Measurements from ENCODE around the gene ZCCHC18.
A peak's percentile ranks its signal among the peaks of the same experiment; 100 is the strongest.

ZCCHC18 gene

DNA sequence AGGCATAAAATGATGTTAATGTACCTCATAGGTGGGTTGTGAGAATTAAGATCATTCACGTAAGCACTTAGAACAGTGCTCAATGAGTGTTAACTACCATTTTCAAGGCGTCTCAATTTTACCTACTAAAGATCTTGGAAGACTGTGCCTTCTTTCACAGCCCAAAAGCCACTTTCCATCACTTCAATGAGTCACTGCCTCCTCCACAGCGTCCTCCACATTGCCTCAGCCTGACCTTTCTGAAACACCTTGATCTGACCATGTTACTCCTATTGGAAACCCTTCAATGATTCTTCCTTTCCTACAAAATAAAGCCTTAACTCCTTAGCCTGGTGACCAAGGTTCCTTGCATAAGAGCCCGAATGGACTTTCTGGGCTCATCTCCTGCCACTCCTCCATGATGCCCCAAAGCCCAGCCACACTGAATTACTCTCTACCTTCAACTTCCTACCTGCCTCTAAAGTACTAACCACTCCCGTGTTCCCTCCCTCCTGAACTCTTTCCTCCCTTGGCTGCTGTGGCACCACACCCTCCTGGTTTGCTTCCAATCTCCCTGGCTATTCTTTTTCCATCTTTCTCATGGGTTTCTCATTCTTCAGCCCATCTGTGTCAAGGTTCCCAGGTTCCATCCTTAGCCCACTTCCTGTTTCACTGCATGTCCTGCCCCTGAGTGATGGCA is 22.4 kb downstream of the ZCCHC18 start:
- no peak for DNase-seq

DNA sequence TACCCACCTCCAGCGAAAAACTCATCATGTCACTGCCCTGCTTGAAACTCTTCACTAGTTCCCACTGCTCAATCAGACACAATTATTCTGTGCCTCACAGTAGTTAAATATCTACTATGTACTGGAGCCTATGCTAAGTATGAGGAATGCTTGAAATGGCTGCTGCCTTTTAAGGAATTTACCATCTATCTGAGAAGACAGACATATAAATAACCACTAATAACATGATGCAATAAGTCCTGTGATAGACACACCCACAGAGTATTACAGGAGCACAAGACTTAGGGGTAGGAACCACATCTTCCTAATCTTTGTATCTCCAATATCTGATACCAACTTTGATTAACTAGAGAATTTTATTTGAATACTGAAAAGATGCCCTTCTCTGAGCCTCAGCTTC is 23.4 kb downstream of the ZCCHC18 start:
- no peak for DNase-seq

DNA sequence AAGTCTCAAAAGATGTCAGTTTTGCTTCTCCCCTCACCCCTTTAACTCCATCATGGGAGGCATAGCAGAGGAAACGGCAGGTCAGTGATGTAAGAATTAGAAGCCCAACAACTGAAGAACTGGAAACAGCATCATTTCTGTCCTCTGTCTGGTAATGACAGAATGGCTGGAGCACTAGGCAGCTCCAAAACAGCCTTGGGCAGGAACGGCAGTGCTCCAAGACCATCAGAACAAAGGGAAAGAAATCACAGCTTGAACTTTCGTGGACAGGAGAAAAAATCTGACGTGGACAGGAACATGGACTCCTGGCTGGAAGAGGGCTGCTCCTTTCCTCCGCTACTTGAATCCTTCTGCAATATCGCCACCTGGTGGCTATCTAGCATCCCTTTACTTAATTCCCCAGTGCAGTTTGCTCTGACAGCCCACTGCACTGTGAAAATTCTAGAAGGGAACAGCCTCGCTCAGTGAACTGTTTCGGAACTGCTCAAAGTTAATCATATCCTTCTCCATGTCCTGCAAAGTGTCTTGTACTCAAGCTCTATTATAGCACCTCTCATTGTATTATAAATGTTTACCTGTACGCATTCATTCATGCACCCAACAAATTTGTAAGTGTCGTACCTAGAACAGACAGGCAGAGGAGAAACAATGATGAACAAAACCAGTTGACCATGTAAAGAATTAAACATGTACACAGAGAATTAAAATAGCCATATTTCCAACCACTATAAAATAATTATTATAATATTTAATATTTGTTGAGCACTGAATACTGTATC is 24.1 kb downstream of the ZCCHC18 start:
- DNase-seq: no peak

DNA sequence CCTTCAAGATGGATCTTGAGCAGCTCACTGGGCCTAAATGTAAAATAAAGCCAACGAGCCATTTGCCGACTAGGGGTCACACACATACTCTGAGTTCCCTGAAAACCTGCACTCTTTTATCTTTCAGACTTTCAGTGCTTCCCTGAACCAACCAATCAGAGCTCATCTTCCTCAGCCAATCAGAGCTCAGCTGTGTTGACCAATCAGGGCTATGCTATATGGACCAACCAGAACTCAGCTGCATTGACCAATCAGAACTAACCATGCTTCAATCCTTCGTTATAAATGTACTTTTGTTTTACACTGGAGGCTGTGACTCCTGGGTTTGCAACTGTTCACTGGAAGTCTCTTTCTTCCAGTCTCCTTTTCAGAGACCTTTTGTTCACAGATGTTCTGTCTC is 25.2 kb downstream of the ZCCHC18 start:
- DNase-seq: no peak

DNA sequence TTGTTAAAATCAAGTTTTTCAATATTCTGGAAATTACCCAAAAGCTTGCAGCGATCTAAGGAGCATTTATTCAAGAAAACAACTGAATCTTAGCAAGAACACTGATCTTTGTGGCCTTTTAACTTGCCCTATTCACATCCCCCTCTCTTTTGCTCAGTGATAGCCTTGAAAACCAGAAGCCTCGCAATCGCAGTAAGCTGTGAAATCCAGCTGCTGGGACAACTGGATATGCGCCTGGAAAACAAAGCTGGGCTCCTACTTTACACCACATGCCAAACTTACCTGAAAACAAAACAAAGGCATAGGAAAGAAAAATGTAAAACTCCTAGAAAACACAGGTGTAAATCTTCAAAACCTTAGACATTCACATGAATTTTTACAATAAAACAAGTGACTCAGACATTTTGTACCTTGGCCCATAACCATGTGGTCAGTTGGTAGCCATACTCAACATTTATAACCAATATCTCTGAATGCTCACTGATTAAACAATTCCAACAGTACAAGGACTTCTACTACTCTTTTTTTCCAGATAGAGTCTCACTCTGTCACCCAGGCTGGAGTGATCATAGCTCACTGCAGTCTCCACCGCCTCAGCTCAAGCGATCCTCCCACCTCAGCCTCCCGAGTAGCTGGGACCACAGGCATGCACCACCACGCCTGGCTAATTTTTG is 28.9 kb downstream of the ZCCHC18 start:
- no peak for DNase-seq

DNA sequence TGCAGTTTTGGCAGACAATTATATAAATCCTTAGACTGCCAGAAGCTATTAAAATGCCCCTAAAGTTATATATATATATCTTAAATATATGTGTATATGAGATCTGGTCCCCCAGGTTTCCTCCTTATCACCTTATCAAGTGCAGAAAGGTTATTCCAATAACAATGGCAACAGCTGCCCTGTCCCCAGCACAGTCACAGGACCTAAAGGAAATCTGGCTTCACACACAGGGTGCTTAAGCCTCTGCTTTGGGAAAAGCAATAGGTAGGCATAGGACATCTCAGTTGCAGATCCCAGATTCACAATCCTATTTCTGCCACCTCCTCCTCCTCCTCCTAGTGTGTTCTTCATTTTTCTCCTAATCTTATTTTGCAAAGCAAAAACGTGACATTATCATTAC is 38.7 kb downstream of the ZCCHC18 start:
- no peak for DNase-seq

DNA sequence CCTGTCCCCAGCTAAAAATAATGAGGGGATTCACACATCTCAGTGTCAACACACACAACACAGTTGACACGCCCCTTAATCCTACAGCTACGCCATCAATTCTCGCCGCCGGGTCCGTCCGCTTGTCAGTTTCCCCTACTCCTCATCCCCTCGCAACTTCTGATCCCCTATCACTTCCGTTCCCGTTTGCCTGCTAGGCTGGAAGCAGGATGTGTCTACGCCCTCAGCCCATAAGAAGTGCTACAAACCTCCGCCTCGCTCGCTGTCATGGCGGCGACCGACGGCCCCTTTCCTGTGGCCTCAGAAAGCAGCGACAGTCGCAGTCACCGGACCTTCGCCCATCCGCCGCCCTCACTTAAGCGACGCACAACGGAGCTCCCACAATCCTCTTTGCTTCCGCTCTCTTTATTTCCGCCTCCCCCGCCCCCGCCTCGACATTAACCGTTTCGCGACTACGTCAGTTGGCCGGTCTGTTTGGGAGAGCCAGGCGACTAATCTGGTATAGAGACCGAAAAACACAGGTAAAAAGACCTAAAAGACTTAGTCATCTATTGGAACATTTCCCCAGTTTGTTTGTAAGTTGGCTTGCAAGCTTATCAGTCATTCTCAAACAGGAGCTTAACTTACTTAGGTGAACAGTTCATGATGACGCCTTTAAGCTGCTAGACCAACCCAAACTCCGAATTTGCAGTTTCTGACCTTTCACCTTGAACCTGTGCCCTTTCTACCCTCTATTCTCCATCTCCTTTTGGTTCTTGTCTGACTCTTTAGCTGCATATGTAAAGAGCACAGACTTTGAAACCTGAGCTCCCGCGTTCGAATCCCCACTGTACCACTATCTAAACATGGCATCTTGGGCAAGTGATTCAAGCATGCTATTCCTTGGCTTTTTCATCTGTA is 44.6 kb downstream of the ZCCHC18 start, which contains the start of gene SLC25A53:
TSS of gene SLC25A53 (minus strand) at position 380 of the 900 bp plus-strand sequence. CDS start 51,752 bp downstream, outside the sequence.
- peak; percentile 65 for DNase-seq

Measured in SIG-M5 (cell line).